GM12892 (cell line): ENCODE results near the gene USP48.

Experiments used
- POLR2A ChIP-seq: IDR thresholded peaks from 2 replicates; pipeline ENCODE4 v1.6.1; 2011; ENCODE audit warnings: low read depth, low read length, control low read depth
- POLR2AphosphoS5 ChIP-seq: IDR thresholded peaks from 2 replicates; pipeline ENCODE4 v1.6.1; 2011; ENCODE audit warnings: low read depth, low read length, control low read depth
- TAF1 ChIP-seq: IDR thresholded peaks from 2 replicates; pipeline ENCODE4 v1.6.1; 2011; ENCODE audit warnings: low read depth, mild to moderate bottlenecking, control low read depth, low read length, borderline replicate concordance

DNA sequence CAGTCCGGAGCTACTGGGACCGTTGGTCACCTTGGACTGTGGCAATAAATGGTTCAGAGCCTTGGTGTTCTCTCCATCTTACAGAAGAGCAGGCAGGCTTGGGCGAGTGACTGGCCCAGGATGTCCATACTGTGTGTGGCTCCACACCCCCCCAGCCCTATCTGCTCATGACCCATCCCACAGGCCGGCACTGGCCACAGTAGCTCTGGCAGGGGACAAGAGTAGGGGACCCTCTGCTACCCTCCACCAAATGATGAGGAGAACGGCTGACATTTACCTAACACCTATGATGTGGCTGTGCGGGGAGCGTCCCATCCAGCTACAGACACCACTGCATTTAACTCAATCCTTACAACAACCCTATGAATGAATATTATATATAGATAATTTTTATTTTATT lies 42.4 kb upstream of the USP48 start:
- no peak for TF ChIP-seq POLR2AphosphoS5
- TF ChIP-seq POLR2A = no peak
- TF ChIP-seq TAF1 = no peak
